ENCODE data around the gene TRIM72. TPM values are rescaled to one million over a fixed set of nuclear protein-coding genes. Genes with fewer than 3 reads are reported as not detected.

TRIM72 gene
- total RNA-seq, 1 donor from 2014 or later = 0.07 TPM

GRCh38 chr16:31270795-31271194 is 56.9 kb downstream of the TRIM72 start:
- Histone ChIP-seq H3K27ac (no peak overlapping the region), H3K79me2 (ENCODE audit: low read depth) (no peaks in the 10 kb centered on the region), H3K27me3 (no peaks in the 10 kb centered on the region), H3K9me3 (ENCODE audit: low read depth) (no peaks in the 10 kb centered on the region), H3K9ac (no peak overlapping the region), H3K4me3 (no peak overlapping the region), H3K4me2 (no peak overlapping the region), H4K20me1 (ENCODE audit: low read depth) (no peaks in the 10 kb centered on the region), H2AFZ (replicated peaks) (no peak overlapping the region), H3K4me1 (no peaks in the 10 kb centered on the region), H3F3A (ENCODE audit: low read depth) (no peaks in the 10 kb centered on the region), H3K36me3 (no peaks in the 10 kb centered on the region)
- no peaks in the 10 kb centered on the region for H3K36me3 Mint-ChIP-seq
- no peak for TF ChIP-seq EZH2 (IDR thresholded peaks at IDR 0.05)
- no peak for TF ChIP-seq EZH2phosphoT487 (IDR thresholded peaks at IDR 0.05)
- TF ChIP-seq, protein P1, sequence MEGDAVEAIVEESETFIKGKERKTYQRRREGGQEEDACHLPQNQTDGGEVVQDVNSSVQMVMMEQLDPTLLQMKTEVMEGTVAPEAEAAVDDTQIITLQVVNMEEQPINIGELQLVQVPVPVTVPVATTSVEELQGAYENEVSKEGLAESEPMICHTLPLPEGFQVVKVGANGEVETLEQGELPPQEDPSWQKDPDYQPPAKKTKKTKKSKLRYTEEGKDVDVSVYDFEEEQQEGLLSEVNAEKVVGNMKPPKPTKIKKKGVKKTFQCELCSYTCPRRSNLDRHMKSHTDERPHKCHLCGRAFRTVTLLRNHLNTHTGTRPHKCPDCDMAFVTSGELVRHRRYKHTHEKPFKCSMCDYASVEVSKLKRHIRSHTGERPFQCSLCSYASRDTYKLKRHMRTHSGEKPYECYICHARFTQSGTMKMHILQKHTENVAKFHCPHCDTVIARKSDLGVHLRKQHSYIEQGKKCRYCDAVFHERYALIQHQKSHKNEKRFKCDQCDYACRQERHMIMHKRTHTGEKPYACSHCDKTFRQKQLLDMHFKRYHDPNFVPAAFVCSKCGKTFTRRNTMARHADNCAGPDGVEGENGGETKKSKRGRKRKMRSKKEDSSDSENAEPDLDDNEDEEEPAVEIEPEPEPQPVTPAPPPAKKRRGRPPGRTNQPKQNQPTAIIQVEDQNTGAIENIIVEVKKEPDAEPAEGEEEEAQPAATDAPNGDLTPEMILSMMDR (IDR thresholded peaks at IDR 0.05) = no peak
- no peaks in the 10 kb centered on the region for H3K9me3 Mint-ChIP-seq
- no peak for DNase-seq (ENCODE audit: low spot score)
- H3K4me1 Mint-ChIP-seq = no peaks in the 10 kb centered on the region
- no peak overlapping the region for H3K4me3 Mint-ChIP-seq
- H3K27me3 Mint-ChIP-seq (ENCODE audit: insufficient read depth, low read depth) = peaks cover 4% of the 10 kb centered on the region
- H3K27ac Mint-ChIP-seq = no peak overlapping the region

GRCh38 chr16:31271621-31272190 is 57.8 kb downstream of the TRIM72 start:
- TF ChIP-seq, protein P1 (IDR thresholded peaks at IDR 0.05) = no peak
- no peak for TF ChIP-seq EZH2phosphoT487 (IDR thresholded peaks at IDR 0.05)
- TF ChIP-seq EZH2 (IDR thresholded peaks at IDR 0.05) = no peak
- H3K4me2 ChIP-seq = no peak overlapping the region
- no peak overlapping the region for H3K27ac ChIP-seq
- no peaks in the 10 kb centered on the region for H3K36me3 ChIP-seq
- H3K9me3 ChIP-seq (ENCODE audit: low read depth) = no peaks in the 10 kb centered on the region
- H3K4me1 ChIP-seq = no peaks in the 10 kb centered on the region
- no peaks in the 10 kb centered on the region for H3K27me3 ChIP-seq
- peaks cover under 1% of the 10 kb centered on the region for H3K9me3 Mint-ChIP-seq
- H3K27me3 Mint-ChIP-seq (ENCODE audit: insufficient read depth, low read depth) = peaks cover 4% of the 10 kb centered on the region
- H2AFZ ChIP-seq (replicated peaks) = no peak overlapping the region
- no peaks in the 10 kb centered on the region for H3K36me3 Mint-ChIP-seq
- no peaks in the 10 kb centered on the region for H3K79me2 ChIP-seq (ENCODE audit: low read depth)
- H4K20me1 ChIP-seq (ENCODE audit: low read depth) = no peaks in the 10 kb centered on the region
- H3K27ac Mint-ChIP-seq = no peak overlapping the region
- no peaks in the 10 kb centered on the region for H3F3A ChIP-seq (ENCODE audit: low read depth)
- no peak overlapping the region for H3K9ac ChIP-seq
- DNase-seq (ENCODE audit: low spot score) = no peak
- H3K4me3 Mint-ChIP-seq = no peak overlapping the region
- no peak overlapping the region for H3K4me3 ChIP-seq
- no peaks in the 10 kb centered on the region for H3K4me1 Mint-ChIP-seq

DNA sequence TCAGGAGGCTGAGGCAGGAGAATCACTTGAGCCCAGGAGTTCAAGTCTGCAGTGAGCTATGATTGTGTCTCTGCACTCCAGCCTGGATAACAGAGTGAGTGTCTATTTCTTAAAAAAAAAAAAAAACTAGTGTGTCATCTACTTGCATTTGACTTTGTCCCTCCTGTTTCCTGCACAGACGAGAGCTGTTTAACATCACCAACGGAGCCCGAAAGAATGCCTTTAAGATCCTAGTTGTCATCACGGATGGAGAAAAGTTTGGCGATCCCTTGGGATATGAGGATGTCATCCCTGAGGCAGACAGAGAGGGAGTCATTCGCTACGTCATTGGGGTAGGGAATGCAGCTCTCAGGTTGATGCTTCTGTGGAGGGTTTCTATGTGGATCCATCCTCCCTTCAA is 59.3 kb downstream of the TRIM72 start:
- Histone ChIP-seq H3K36me3 (no peaks in the 10 kb centered on the region), H3F3A (ENCODE audit: low read depth) (no peaks in the 10 kb centered on the region), H3K27ac (no peak overlapping the region), H3K9ac (no peak overlapping the region), H2AFZ (replicated peaks) (no peak overlapping the region), H3K4me2 (no peak overlapping the region), H3K9me3 (ENCODE audit: low read depth) (no peaks in the 10 kb centered on the region), H3K79me2 (ENCODE audit: low read depth) (no peaks in the 10 kb centered on the region), H3K4me3 (no peak overlapping the region), H3K27me3 (no peaks in the 10 kb centered on the region), H4K20me1 (ENCODE audit: low read depth) (no peaks in the 10 kb centered on the region), H3K4me1 (no peaks in the 10 kb centered on the region)
- H3K27ac Mint-ChIP-seq = no peak overlapping the region
- TF ChIP-seq EZH2phosphoT487 (IDR thresholded peaks at IDR 0.05) (no peak), EZH2 (IDR thresholded peaks at IDR 0.05) (no peak)
- TF ChIP-seq, protein P1 (IDR thresholded peaks at IDR 0.05) = no peak
- peaks cover 4% of the 10 kb centered on the region for H3K27me3 Mint-ChIP-seq (ENCODE audit: insufficient read depth, low read depth)
- H3K36me3 Mint-ChIP-seq = no peaks in the 10 kb centered on the region
- no peaks in the 10 kb centered on the region for H3K4me1 Mint-ChIP-seq
- peaks cover 2% of the 10 kb centered on the region for H3K9me3 Mint-ChIP-seq
- no peak for DNase-seq (ENCODE audit: low spot score)
- H3K4me3 Mint-ChIP-seq = no peak overlapping the region
